A549 (cell line): ENCODE measurements around the gene POLR1D. TPM values are rescaled to one million over a fixed set of nuclear protein-coding genes. Genes with fewer than 3 reads are reported as not detected.

Experiments
- ATAC-seq, 2 experiments: fragments of 200-7000 bp in 1 of 2; fragments of >200 bp in 1 of 2; cut with Nextera tagmentation in 1 of 2; cut with Tn5 transposase in 1 of 2; 3 replicates each; pipeline versions ENCODE4 v1.8.0 to v1.9.1; 2018 to 2020; ENCODE audit warnings: mild to moderate bottlenecking in 1 of 2, moderate library complexity in 1 of 2
- CTCF ChIA-PET: fragments of 300-600 bp; sonication (Branson Sonifier 250); formaldehyde crosslinking; extraction: SDS; loops from one replicate; lab custom pipeline; 2021; ENCODE audit warnings: antibody characterized with exemption, inconsistent platforms; lab: Yijun Ruan, JAX
- POLR2A ChIA-PET: fragments of 350-600 bp; formaldehyde crosslinking; extraction: SDS; loops from one replicate; lab custom pipeline; 2021; ENCODE audit warnings: antibody characterized with exemption, inconsistent platforms; lab: Yijun Ruan, JAX
- DNase-seq, 2 experiments: peaks; one replicate each; pipeline versions ENCODE4 v3.0.0 to v3.0.0-alpha.2; 2011 to 2016; ENCODE audit warnings: low read depth in 1 of 2, low spot score in 1 of 2
- FAIRE-seq: peaks from 2 replicates; lab custom pipeline; 2011; peaks lifted over from hg19 to GRCh38; lab: Jason Lieb, UNC
- H3K27ac ChIP-seq, 2 experiments: fragments of >200 bp; sonication (Bioruptor Twin); formaldehyde crosslinking; 3 replicates each; pipeline ENCODE4 v1.5.1; 2016 to 2017
- H3K4me1 ChIP-seq: fragments of >200 bp; sonication (Bioruptor Twin); formaldehyde crosslinking; 3 replicates; pipeline ENCODE4 v1.6.1; 2016
- H3K4me2 ChIP-seq: fragments of >200 bp; sonication (Bioruptor Twin); formaldehyde crosslinking; 3 replicates; pipeline ENCODE4 v1.6.1; 2016
- H3K4me3 ChIP-seq: fragments of >200 bp; sonication (Bioruptor Twin); formaldehyde crosslinking; 3 replicates; pipeline ENCODE4 v1.5.1; 2016
- H3K9me3 ChIP-seq: fragments of >200 bp; sonication (Bioruptor Twin); formaldehyde crosslinking; 3 replicates; pipeline ENCODE4 v1.6.1; 2016
- BHLHE40 ChIP-seq: IDR thresholded peaks from 2 replicates; pipeline ENCODE4 v1.6.1; 2012; ENCODE audit warnings: low read depth, low read length, inconsistent platforms
- CBX8 ChIP-seq: fragments of 200-600 bp; sonication (generic); IDR thresholded peaks from 2 replicates; pipeline ENCODE4 v1.6.1; 2016
- CEBPB ChIP-seq, 2 experiments: fragments of >200 bp in 1 of 2; sonication (Bioruptor Twin) in 1 of 2; formaldehyde crosslinking in 1 of 2; IDR thresholded peaks; 2 replicates each; pipeline ENCODE4 v1.6.1; 2012 to 2016
- EHMT2 ChIP-seq: fragments of 200-600 bp; sonication (generic); IDR thresholded peaks from 2 replicates; pipeline ENCODE4 v1.6.1; 2016; ENCODE audit warnings: antibody characterized with exemption, low read depth, mild to moderate bottlenecking, moderate library complexity
- FOSB ChIP-seq: fragments of 250-450 bp; sonication (Bioruptor Pico); IDR thresholded peaks from 2 replicates; pipeline ENCODE4 v1.5.0; 2020; ENCODE audit warnings: mild to moderate bottlenecking, moderate library complexity
- HOXA7 ChIP-seq: fragments of 250-450 bp; sonication (Bioruptor Pico); IDR thresholded peaks from 2 replicates; pipeline ENCODE4 v1.5.0; 2020; ENCODE audit warnings: mild to moderate bottlenecking, moderate library complexity
- KDM5A ChIP-seq: fragments of 200-600 bp; sonication (generic); IDR thresholded peaks from 2 replicates; pipeline ENCODE4 v1.6.1; 2016; ENCODE audit warnings: antibody characterized with exemption, mild to moderate bottlenecking
- MAFK ChIP-seq: fragments of 450-650 bp; IDR thresholded peaks from 2 replicates; pipeline ENCODE4 v1.6.1; 2014; ENCODE audit not compliant: partially characterized antibody
- NPAS2 ChIP-seq: fragments of 250-450 bp; sonication (Bioruptor Pico); IDR thresholded peaks from 2 replicates; pipeline ENCODE4 v1.8.0; 2022; ENCODE audit warnings: mild to moderate bottlenecking, moderate library complexity, borderline replicate concordance
- RARB ChIP-seq: fragments of 250-450 bp; sonication (Bioruptor Pico); IDR thresholded peaks from 2 replicates; pipeline ENCODE4 v1.8.0; 2021; ENCODE audit warnings: mild to moderate bottlenecking, moderate library complexity
- RFX5 ChIP-seq: fragments of 450-650 bp; IDR thresholded peaks from 2 replicates; pipeline ENCODE4 v1.7.1; 2014; ENCODE audit warnings: antibody characterized with exemption, mild to moderate bottlenecking, moderate library complexity
- SREBF2 ChIP-seq: fragments of 450-650 bp; IDR thresholded peaks from 2 replicates; pipeline ENCODE4 v1.6.1; 2014; ENCODE audit warnings: mild to moderate bottlenecking, moderate library complexity
- TFCP2L1 ChIP-seq: fragments of 250-450 bp; sonication (Bioruptor Pico); IDR thresholded peaks from 2 replicates; pipeline ENCODE4 v1.5.0; 2021; ENCODE audit warnings: mild to moderate bottlenecking
- WGBS: methylation state at CpG from one replicate; pipeline ENCODE4 v1.1.6; 2017; ENCODE audit errors: missing lambda C conversion rate; 5-methylcytosine and 5-hydroxymethylcytosine counted together
- polyA plus RNA-seq, 4 experiments: library from polyadenylated mRNA; depleted of rRNA in 3 of 4; stranded (reverse); fragments of >200 nt; fragmentation: RNase III in 1 of 4; extraction: RNeasy Plus Mini Kit Qiagen cat#74134 plus additional on column Dnase treatment in 1 of 4; gene quantifications; 2 replicates in 3 of 4; 3 replicates in 1 of 4; pipeline ENCODE4 v1.2.3, GENCODE V29; 2011 to 2017
- TF ChIP-seq, protein P1 (sequence below): IDR thresholded peaks from 2 replicates; pipeline ENCODE4 v1.6.1; 2012
- TF ChIP-seq, protein P2 (sequence below): fragments of >200 bp; sonication (Bioruptor Twin); formaldehyde crosslinking; IDR thresholded peaks from 2 replicates; pipeline ENCODE4 v1.6.1; 2016
- TF ChIP-seq, protein P3 (sequence below): fragments of >200 bp; sonication (Bioruptor Twin); formaldehyde crosslinking; IDR thresholded peaks from 3 replicates; pipeline ENCODE4 v1.5.1; 2016
- TF ChIP-seq, protein P4 (sequence below): fragments of 150-350 bp; IDR thresholded peaks from 2 replicates; pipeline ENCODE4 v1.6.1; 2014; ENCODE audit warnings: low read depth, mild to moderate bottlenecking, low read length
- TF ChIP-seq, protein P5 (sequence below): fragments of 450-650 bp; IDR thresholded peaks from 2 replicates; pipeline ENCODE4 v1.6.1; 2014; ENCODE audit warnings: antibody characterized with exemption
- TF ChIP-seq, protein P6 (sequence below): IDR thresholded peaks from 2 replicates; pipeline ENCODE4 v1.6.1; 2012
- TF ChIP-seq, protein P7 (sequence below): fragments of 250-450 bp; sonication (Bioruptor Pico); IDR thresholded peaks from 2 replicates; pipeline ENCODE4 v1.5.0; 2021; ENCODE audit warnings: mild to moderate bottlenecking, moderate library complexity, borderline replicate concordance

POLR1D gene
- polyA plus RNA-seq, 2 of the 4 experiments (the other 2 are of a cell fraction), result 110 to 161 TPM

DNA sequence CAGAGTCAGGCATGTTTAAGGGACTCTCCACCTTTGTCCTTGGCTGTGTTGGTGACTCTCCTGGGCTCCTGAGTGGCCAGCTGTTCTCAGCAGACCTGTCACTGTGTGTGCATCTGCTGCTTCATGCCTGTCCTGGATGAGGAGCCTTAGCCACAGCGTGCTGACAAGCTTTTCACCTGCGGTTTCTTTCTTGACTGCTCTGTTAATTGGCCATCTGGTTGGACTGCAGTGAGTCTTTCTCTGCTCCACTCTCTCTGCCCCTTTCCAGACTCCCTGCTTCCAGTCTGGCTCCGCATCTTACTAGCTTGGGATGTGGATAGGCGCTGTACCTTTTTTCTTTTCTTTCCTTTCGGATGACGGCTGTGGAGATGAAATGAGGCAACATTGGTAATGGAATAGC is 38.8 kb downstream of the POLR1D start:
- CTCF ChIA-PET, result no interaction called here
- DNase-seq (no peak), FAIRE-seq (no peak), ATAC-seq (no peak)
- Histone ChIP-seq H3K4me3 (no peak overlapping the region), H3K4me2 (no peak overlapping the region), H3K9me3 (no peaks in the 10 kb centered on the region), H3K27ac (no peak overlapping the region), H3K4me1 (peaks cover 4% of the 10 kb centered on the region; the same call in 1 of the 3 replicates)
- 95% methylated on average over 6 of the region's 6 CpGs for WGBS
- POLR2A ChIA-PET, result no interaction called here
- TF ChIP-seq, protein P1, sequence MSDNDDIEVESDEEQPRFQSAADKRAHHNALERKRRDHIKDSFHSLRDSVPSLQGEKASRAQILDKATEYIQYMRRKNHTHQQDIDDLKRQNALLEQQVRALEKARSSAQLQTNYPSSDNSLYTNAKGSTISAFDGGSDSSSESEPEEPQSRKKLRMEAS, result no peak
- TF ChIP-seq, protein P2, sequence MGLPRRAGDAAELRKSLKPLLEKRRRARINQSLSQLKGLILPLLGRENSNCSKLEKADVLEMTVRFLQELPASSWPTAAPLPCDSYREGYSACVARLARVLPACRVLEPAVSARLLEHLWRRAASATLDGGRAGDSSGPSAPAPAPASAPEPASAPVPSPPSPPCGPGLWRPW, result no peak
- TF ChIP-seq EHMT2, result no peak
- no peak for TF ChIP-seq RFX5
- no peak for TF ChIP-seq CBX8
- TF ChIP-seq, protein P3, sequence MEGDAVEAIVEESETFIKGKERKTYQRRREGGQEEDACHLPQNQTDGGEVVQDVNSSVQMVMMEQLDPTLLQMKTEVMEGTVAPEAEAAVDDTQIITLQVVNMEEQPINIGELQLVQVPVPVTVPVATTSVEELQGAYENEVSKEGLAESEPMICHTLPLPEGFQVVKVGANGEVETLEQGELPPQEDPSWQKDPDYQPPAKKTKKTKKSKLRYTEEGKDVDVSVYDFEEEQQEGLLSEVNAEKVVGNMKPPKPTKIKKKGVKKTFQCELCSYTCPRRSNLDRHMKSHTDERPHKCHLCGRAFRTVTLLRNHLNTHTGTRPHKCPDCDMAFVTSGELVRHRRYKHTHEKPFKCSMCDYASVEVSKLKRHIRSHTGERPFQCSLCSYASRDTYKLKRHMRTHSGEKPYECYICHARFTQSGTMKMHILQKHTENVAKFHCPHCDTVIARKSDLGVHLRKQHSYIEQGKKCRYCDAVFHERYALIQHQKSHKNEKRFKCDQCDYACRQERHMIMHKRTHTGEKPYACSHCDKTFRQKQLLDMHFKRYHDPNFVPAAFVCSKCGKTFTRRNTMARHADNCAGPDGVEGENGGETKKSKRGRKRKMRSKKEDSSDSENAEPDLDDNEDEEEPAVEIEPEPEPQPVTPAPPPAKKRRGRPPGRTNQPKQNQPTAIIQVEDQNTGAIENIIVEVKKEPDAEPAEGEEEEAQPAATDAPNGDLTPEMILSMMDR, result no peak
- no peak for TF ChIP-seq BHLHE40
- no peak for TF ChIP-seq TFCP2L1
- TF ChIP-seq SREBF2, result no peak

DNA sequence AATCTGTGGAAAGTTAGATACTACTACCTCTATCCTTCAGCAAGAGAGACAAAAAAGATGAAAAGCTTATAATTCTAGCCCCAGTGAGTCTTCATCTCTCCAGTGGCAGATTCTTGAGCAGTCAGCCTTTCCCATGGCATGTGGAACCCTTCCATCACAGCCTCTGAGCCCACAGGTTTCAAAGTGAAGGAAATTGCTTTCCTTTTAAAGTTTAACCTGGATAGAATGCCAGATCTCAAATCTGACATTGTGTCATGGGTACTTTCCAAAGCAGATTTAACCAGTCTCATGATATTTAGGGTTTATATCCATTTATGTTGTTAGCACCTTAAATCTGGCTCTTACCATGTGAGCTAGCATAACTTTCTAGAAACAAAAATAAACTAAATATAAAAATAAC is 39.3 kb downstream of the POLR1D start:
- no peak overlapping the region for H3K4me2 ChIP-seq
- TF ChIP-seq, protein P4, sequence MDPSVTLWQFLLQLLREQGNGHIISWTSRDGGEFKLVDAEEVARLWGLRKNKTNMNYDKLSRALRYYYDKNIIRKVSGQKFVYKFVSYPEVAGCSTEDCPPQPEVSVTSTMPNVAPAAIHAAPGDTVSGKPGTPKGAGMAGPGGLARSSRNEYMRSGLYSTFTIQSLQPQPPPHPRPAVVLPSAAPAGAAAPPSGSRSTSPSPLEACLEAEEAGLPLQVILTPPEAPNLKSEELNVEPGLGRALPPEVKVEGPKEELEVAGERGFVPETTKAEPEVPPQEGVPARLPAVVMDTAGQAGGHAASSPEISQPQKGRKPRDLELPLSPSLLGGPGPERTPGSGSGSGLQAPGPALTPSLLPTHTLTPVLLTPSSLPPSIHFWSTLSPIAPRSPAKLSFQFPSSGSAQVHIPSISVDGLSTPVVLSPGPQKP, result no peak
- TF ChIP-seq, protein P5, sequence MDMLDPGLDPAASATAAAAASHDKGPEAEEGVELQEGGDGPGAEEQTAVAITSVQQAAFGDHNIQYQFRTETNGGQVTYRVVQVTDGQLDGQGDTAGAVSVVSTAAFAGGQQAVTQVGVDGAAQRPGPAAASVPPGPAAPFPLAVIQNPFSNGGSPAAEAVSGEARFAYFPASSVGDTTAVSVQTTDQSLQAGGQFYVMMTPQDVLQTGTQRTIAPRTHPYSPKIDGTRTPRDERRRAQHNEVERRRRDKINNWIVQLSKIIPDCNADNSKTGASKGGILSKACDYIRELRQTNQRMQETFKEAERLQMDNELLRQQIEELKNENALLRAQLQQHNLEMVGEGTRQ, result no peak
- TF ChIP-seq, protein P6, sequence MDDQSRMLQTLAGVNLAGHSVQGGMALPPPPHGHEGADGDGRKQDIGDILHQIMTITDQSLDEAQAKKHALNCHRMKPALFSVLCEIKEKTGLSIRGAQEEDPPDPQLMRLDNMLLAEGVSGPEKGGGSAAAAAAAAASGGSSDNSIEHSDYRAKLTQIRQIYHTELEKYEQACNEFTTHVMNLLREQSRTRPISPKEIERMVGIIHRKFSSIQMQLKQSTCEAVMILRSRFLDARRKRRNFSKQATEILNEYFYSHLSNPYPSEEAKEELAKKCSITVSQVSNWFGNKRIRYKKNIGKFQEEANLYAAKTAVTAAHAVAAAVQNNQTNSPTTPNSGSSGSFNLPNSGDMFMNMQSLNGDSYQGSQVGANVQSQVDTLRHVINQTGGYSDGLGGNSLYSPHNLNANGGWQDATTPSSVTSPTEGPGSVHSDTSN, result no peak
- TF ChIP-seq NPAS2 (CRISPR knock-in tag), result no peak
- TF ChIP-seq CEBPB (IDR thresholded peaks at IDR 0.05), result no peak
- ChIA-PET CTCF (no interaction called here), POLR2A (no interaction called here)
- no peak for ATAC-seq
- peaks cover 4% of the 10 kb centered on the region; the same call in 1 of the 3 replicates for H3K4me1 ChIP-seq
- H3K9me3 ChIP-seq, result no peaks in the 10 kb centered on the region
- H3K4me3 ChIP-seq, result no peak overlapping the region
- no peak overlapping the region for H3K27ac ChIP-seq
- FAIRE-seq, result no peak
- DNase-seq, result no peak

DNA sequence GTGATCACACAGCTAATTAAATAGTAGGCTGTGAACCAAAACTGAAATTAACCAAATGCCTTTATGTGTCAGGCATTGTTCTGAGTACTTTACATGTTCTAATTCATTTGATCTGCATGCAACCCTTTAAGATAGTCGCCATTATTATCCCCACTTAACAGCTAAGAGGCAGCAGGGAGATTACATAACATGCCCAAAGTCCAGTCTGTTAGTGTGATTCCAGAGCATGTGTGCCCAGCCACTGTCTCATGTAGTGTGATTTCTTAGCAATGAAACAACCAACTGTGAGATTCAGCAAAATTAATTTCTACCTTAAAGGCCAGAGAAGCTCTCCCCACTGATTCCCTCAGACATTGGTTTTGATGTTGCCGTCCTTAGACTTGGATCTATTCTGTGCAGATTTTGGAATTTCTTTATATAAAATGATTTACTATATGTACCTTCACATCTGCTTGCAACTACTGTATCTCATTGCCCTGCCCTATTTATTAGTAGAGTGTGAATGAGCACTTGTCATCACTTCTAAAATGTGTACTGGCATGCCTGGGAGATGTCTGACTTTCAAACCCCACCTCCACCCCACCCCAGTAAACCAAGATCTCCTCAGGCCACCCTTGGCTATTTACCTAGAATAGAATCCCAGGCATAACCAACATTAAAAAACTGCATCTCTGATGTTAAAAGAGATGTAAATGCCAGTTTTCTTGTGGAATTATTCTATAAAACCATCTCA is 41.2 kb downstream of the POLR1D start:
- POLR2A ChIA-PET, result no interaction called here
- no peak overlapping the region for H3K4me3 ChIP-seq
- H3K4me2 ChIP-seq, result no peak overlapping the region
- ATAC-seq, result no peak
- WGBS, result 93% methylated on average over 2 of the region's 2 CpGs
- no peaks in the 10 kb centered on the region for H3K9me3 ChIP-seq
- peaks cover 4% of the 10 kb centered on the region; the same call in 1 of the 3 replicates for H3K4me1 ChIP-seq
- no peak for FAIRE-seq
- no peak overlapping the region for H3K27ac ChIP-seq
- no peak for DNase-seq
- TF ChIP-seq RFX5 (no peak), KDM5A (no peak), MAFK (no peak), RARB (CRISPR knock-in tag) (no peak), FOSB (CRISPR knock-in tag) (no peak), HOXA7 (no peak)
- TF ChIP-seq, protein P4, result no peak
- TF ChIP-seq, protein P7, sequence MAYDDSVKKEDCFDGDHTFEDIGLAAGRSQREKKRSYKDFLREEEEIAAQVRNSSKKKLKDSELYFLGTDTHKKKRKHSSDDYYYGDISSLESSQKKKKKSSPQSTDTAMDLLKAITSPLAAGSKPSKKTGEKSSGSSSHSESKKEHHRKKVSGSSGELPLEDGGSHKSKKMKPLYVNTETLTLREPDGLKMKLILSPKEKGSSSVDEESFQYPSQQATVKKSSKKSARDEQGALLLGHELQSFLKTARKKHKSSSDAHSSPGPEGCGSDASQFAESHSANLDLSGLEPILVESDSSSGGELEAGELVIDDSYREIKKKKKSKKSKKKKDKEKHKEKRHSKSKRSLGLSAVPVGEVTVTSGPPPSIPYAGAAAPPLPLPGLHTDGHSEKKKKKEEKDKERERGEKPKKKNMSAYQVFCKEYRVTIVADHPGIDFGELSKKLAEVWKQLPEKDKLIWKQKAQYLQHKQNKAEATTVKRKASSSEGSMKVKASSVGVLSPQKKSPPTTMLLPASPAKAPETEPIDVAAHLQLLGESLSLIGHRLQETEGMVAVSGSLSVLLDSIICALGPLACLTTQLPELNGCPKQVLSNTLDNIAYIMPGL (CRISPR knock-in tag), result no peak
- CTCF ChIA-PET, result no interaction called here
